Measurements from ENCODE around the gene CDK8.
"Not testable (repeated sequence)": the region's sequence is repeated elsewhere in the genome, so short reads cannot be mapped to it uniquely, and the experiment has no call there.

The CDK8 gene

DNA sequence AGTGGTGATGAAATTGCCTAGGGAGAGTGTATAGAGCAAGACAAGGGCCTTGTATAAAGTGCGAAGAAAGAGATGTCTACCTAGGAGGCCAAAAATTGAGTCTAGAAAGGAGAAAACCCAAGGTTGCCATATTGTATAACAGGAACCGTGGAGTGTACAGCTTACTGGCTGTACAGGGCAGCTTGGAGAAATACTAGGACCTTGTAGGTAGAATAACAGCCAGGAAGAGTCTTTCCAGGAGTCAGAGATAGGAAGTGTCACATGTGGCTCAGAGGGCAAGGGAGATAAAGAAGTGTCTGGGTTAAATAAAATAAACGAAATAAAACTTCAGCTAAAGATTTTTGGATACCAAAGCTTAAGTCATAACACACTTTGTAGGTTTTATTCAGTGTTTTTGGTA is 12.4 kb downstream of the CDK8 start:
- TF ChIP-seq, protein P1, sequence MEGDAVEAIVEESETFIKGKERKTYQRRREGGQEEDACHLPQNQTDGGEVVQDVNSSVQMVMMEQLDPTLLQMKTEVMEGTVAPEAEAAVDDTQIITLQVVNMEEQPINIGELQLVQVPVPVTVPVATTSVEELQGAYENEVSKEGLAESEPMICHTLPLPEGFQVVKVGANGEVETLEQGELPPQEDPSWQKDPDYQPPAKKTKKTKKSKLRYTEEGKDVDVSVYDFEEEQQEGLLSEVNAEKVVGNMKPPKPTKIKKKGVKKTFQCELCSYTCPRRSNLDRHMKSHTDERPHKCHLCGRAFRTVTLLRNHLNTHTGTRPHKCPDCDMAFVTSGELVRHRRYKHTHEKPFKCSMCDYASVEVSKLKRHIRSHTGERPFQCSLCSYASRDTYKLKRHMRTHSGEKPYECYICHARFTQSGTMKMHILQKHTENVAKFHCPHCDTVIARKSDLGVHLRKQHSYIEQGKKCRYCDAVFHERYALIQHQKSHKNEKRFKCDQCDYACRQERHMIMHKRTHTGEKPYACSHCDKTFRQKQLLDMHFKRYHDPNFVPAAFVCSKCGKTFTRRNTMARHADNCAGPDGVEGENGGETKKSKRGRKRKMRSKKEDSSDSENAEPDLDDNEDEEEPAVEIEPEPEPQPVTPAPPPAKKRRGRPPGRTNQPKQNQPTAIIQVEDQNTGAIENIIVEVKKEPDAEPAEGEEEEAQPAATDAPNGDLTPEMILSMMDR (IDR thresholded peaks at IDR 0.05; ENCODE audit: borderline replicate concordance, insufficient read depth, low read depth, low read length): no peak

DNA sequence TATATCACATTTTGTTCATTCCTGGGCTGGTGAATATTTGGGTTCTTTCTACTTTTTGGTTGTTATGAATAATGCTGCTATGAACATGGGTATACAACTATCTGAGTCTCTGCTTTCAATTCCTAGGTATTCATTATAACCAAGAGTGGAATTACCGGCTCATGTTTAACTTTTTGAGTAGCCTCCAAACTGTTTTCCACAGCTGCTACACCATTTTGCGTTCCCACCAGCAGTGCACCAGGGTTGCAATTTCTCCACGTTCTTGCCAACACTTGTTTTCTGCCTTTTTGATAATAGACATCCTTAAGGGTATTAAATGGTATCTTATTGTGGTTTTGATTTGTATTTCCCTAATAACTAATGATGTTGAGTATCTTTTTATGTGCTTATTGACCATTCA is 16.8 kb downstream of the CDK8 start:
- no peak overlapping the region for H3K4me3 ChIP-seq (ENCODE audit: low read depth, low read length)
- TF ChIP-seq, protein P1 (IDR thresholded peaks at IDR 0.05; ENCODE audit: borderline replicate concordance, insufficient read depth, low read depth, low read length): no peak

More for the DNA sequence above, 12.4 kb downstream of the CDK8 start:
- H3K4me3 ChIP-seq (ENCODE audit: low read depth, low read length): no peak overlapping the region

DNA sequence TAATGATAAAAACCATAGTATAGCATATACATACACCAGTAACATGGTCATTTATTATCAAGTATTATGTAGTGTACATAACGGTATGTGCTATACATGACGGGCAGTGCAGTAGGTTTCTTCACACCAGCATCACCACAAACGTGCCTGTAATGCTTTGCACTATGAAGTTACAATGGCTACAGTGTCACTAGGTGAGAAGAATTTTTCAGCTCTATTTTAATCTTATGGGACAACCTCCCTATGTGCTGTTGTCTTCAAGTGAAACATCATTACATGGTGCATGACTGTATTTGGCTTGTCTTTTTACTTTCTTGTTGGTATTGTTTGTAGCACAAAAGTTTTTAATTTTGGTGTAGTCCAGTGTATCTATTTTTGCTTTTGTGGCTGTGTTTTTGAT is 18.7 kb downstream of the CDK8 start:
- TF ChIP-seq, protein P1 (IDR thresholded peaks at IDR 0.05; ENCODE audit: borderline replicate concordance, insufficient read depth, low read depth, low read length): no peak

DNA sequence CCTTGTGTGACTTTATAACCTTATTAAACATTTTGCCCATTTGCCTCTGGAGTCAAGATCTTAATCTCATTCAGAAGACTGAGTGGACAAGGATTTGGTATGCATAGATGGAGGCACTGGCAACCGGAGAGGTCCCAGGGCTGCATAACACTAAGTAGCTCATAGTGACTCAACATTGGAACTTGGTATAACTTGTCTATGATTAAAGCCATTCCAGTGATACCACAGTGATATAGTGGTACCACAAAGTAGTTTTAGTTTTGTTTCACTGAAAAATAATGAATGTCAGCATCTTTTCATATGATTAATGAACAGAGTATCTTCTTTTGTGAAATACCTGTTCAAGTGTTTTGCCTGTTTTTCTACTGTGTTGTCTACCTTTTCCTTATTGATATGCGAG is 26.4 kb downstream of the CDK8 start:
- TF ChIP-seq, protein P1 (IDR thresholded peaks at IDR 0.05; ENCODE audit: borderline replicate concordance, insufficient read depth, low read depth, low read length): no peak

More for the DNA sequence above, 18.7 kb downstream of the CDK8 start:
- H3K4me3 ChIP-seq (ENCODE audit: low read depth, low read length): no peak overlapping the region

DNA sequence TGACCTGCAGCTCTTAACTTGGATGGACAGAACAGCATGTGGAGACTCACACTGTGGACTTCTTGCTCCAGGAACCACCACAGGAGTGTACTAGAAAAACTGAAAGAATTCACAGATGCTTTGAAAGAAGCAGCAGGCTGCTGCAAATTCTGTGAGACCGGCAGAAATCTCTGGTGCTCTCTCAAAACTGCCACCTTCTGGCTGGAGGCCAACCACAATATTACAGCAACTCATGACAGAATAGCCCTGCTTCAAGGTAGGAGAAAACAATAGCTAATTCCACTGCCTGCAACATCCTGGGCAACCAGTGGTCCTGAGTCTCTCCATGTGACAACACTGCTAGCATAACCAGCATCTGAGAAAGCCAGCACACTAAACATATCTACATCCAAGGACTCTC is 26.9 kb downstream of the CDK8 start:
- TF ChIP-seq, protein P1 (IDR thresholded peaks at IDR 0.05; ENCODE audit: borderline replicate concordance, insufficient read depth, low read depth, low read length): no peak
- H3K4me3 ChIP-seq (ENCODE audit: low read depth, low read length): no peak overlapping the region

More for the DNA sequence above, 26.4 kb downstream of the CDK8 start:
- H3K4me3 ChIP-seq (ENCODE audit: low read depth, low read length): no peak overlapping the region

DNA sequence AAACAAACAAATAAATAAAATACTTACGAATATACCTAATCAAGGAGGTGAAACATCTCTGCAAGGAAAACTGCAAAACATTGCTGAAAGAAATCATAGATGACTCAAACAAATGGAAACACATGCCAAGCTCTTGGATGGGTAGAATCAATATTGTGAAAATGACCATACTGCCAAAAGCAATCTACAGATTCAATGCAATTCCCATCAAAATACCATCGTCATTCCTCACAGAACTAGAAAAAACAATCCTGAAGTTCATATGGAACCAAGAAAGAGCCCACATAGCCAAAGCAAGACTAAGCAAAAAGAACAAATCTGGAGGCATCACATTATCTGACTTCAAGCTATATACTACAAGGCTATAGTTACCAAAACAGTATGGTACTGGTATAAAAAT is 32.0 kb downstream of the CDK8 start:
- H3K4me3 ChIP-seq (ENCODE audit: low read depth, low read length): not testable (repeated sequence)

DNA sequence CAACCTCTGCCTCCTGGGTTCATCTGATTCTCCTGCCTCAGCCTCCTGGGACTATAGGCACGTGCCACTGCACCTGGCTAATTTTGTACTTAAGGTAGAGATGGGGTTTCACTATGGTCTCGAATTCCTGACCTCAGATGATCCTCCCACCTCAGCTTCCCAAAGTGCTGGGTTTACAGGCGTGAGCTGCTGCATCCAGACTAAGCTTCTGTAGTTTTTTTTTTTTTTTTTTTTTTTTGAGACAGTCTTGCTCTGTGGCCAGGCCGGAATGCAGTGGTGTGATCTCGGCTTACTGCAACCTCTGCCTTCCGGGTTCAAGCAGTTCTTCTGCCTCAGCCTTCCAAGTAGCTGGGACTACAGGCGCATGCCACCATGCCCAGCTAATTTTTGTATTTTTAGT is 34.9 kb downstream of the CDK8 start:
- H3K4me3 ChIP-seq (ENCODE audit: low read depth, low read length): not testable (repeated sequence)

DNA sequence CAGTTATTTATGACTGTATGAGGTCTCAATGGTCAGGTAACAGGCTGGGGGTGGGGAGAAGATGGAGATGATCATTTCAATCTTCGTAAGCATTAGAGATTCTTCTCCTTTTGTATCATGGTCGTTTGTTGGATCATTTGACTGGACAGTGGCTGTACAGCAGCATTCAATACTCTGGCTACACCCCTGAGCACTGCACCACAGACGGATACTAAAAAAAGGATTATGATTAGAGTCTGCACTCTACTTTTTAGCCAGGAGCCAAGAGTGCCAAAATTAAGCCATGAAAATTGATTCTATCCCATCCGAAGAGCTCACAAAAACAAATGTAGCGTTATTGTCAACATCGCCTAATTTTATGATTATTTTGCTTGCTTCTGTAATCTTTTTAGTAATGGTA is 41.9 kb downstream of the CDK8 start:
- H3K4me3 ChIP-seq (ENCODE audit: low read depth, low read length): no peak overlapping the region
- TF ChIP-seq, protein P1 (IDR thresholded peaks at IDR 0.05; ENCODE audit: borderline replicate concordance, insufficient read depth, low read depth, low read length): no peak

Data from GM12875 (cell line).